Measurements from ENCODE around the gene CKAP2.
"Not testable (repeated sequence)": the region's sequence is repeated elsewhere in the genome, so short reads cannot be mapped to it uniquely, and the experiment has no call there.

Gene CKAP2

DNA sequence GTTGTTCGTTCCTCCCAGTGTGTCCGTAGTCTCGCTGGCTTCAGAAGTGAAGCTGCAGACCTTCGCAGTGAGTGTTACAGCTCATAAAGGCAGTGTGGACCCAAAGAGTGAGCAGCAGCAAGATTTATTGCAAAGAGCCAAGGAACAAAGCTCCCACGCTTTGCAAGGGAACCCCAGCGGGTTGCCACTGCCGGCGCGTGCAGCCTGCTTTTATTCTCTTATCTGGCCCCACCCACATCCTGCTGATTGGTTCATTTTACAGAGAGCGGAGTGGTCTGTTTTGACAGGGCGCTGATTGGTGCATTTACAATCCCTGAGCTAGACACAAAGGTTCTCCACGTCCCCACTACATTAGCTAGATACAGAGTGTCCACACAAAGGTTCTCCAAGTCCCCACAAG lies 47.8 kb upstream of the CKAP2 start:
- H3K14ac ChIP-seq (ENCODE audit: low read length in 2 of 2); H3K4me2 ChIP-seq (ENCODE audit: low read length, poor library complexity, severe bottlenecking); H2BK15ac ChIP-seq (ENCODE audit: low read depth, poor library complexity, severe bottlenecking); H2BK5ac ChIP-seq (ENCODE audit: low read depth, low read length, poor library complexity, severe bottlenecking); H4K8ac ChIP-seq (ENCODE audit: low read length); H3K4ac ChIP-seq (ENCODE audit: low read depth in 1 of 2, low read length in 2 of 2); H2BK12ac ChIP-seq (ENCODE audit: low read length in 2 of 2); H3K18ac ChIP-seq (ENCODE audit: low read depth in 1 of 2, low read length in 2 of 2); H3K4me1 ChIP-seq (ENCODE audit: control insufficient read depth, insufficient read depth, low read depth, low read length); H3K27ac ChIP-seq (ENCODE audit: low read length, poor library complexity, severe bottlenecking); H4K91ac ChIP-seq (ENCODE audit: low read length); H2AK5ac ChIP-seq (ENCODE audit: low read length, severe bottlenecking); H2BK120ac ChIP-seq (ENCODE audit: low read depth, low read length); H3K9me3 ChIP-seq (ENCODE audit: control insufficient read depth, low read length); H2AFZ ChIP-seq (ENCODE audit: low read depth, low read length); H3K27me3 ChIP-seq (ENCODE audit: control insufficient read depth in 1 of 2, insufficient read depth in 1 of 2, low read length in 2 of 2); H3K9ac ChIP-seq (ENCODE audit: low read length); H3K23ac ChIP-seq (ENCODE audit: low read length in 2 of 2); H3K4me3 ChIP-seq (ENCODE audit: insufficient read depth in 1 of 2, low read depth in 1 of 2, low read length in 2 of 2); DNase-seq; H3K36me3 ChIP-seq (ENCODE audit: control insufficient read depth in 1 of 2, insufficient read depth in 2 of 2, low read depth in 1 of 2, low read length in 2 of 2): not testable (repeated sequence)
- 97% methylated on average over 12 of the region's 12 CpGs for WGBS
- peaks cover 13% of the 10 kb centered on the region for H3K79me1 ChIP-seq (replicated peaks; ENCODE audit: low read length, poor library complexity, severe bottlenecking)

DNA sequence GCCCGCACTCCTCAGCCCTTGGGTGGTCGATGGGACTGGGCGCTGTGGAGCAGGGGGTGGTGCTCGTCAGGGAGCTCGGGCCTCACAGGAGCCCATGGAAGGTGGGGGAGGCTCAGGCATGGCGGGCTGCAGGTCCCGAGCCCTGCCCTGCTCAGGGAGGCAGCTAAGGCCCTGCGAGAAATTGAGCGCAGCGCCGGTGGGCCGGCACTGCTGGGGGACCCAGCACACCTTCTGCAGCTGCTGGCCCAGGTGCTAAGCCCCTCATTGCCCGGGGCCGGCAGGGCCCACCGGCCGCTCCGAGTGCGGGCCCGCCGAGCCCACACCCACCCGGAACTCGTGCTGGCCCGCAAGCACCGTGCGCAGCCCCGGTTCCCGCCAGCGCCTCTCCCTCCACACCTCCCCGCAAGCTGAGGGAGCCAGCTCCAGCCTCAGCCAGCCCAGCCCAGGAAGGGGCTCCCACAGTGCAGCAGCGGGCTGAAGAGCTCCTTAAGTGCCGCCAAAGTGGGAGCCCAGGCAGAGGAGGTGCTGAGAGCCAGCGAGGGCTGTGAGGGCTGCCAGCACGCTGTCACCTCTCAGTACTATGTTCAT lies 47.1 kb upstream of the CKAP2 start:
- H3K79me1 ChIP-seq (replicated peaks; ENCODE audit: low read length, poor library complexity, severe bottlenecking) = peaks cover 12% of the 10 kb centered on the region
- not testable (repeated sequence) for H2AK5ac ChIP-seq (ENCODE audit: low read length, severe bottlenecking); DNase-seq; H4K91ac ChIP-seq (ENCODE audit: low read length); H3K27me3 ChIP-seq (ENCODE audit: control insufficient read depth in 1 of 2, insufficient read depth in 1 of 2, low read length in 2 of 2); H3K18ac ChIP-seq (ENCODE audit: low read depth in 1 of 2, low read length in 2 of 2); H3K9ac ChIP-seq (ENCODE audit: low read length); H3K4me3 ChIP-seq (ENCODE audit: insufficient read depth in 1 of 2, low read depth in 1 of 2, low read length in 2 of 2); H2BK15ac ChIP-seq (ENCODE audit: low read depth, poor library complexity, severe bottlenecking); H3K4me2 ChIP-seq (ENCODE audit: low read length, poor library complexity, severe bottlenecking); H2BK5ac ChIP-seq (ENCODE audit: low read depth, low read length, poor library complexity, severe bottlenecking); H2AFZ ChIP-seq (ENCODE audit: low read depth, low read length); H3K23ac ChIP-seq (ENCODE audit: low read length in 2 of 2); H3K14ac ChIP-seq (ENCODE audit: low read length in 2 of 2); H3K27ac ChIP-seq (ENCODE audit: low read length, poor library complexity, severe bottlenecking); H3K9me3 ChIP-seq (ENCODE audit: control insufficient read depth, low read length); H4K8ac ChIP-seq (ENCODE audit: low read length); H2BK120ac ChIP-seq (ENCODE audit: low read depth, low read length); H3K4ac ChIP-seq (ENCODE audit: low read depth in 1 of 2, low read length in 2 of 2); H3K4me1 ChIP-seq (ENCODE audit: control insufficient read depth, insufficient read depth, low read depth, low read length); H2BK12ac ChIP-seq (ENCODE audit: low read length in 2 of 2)
- WGBS = 85% methylated on average over 28 of the region's 33 CpGs
- peaks cover 4 to 13% of the 10 kb centered on the region in 2 experiments for H3K36me3 ChIP-seq (ENCODE audit: control insufficient read depth in 1 of 2, insufficient read depth in 2 of 2, low read depth in 1 of 2, low read length in 2 of 2)

DNA sequence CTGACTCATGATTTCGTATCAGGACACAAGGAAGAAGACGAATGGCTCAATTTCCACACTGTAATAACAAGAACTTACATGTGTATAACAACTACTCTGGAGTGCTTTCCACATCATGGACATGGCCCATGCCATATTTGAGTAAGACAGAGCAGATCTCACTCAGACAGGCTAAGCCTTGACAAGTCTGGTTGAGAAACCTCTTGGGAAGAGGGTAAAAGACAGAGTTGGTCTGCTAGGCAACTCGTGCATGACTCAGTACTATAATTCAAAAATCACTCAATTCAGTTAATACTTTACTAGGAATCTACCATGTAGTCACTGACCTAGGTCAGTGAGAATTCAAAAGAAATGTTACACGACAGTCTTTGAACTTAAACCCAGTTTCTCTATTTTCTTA lies 43.6 kb upstream of the CKAP2 start:
- H4K8ac ChIP-seq (ENCODE audit: low read length) = no peak overlapping the region
- H2BK5ac ChIP-seq (ENCODE audit: low read depth, low read length, poor library complexity, severe bottlenecking) = no peak overlapping the region
- no peak overlapping the region for H2AK5ac ChIP-seq (ENCODE audit: low read length, severe bottlenecking)
- H3K18ac ChIP-seq (ENCODE audit: low read depth in 1 of 2, low read length in 2 of 2) = no peak overlapping the region
- peak overlapping the region; percentile 47 for H3K4me2 ChIP-seq (ENCODE audit: low read length, poor library complexity, severe bottlenecking)
- no peak overlapping the region for H2BK120ac ChIP-seq (ENCODE audit: low read depth, low read length)
- no peak overlapping the region for H3K4me3 ChIP-seq (ENCODE audit: insufficient read depth in 1 of 2, low read depth in 1 of 2, low read length in 2 of 2)
- peaks cover 4 to 39% of the 10 kb centered on the region in 2 experiments for H3K36me3 ChIP-seq (ENCODE audit: control insufficient read depth in 1 of 2, insufficient read depth in 2 of 2, low read depth in 1 of 2, low read length in 2 of 2)
- peaks cover 6% of the 10 kb centered on the region for H3K79me1 ChIP-seq (replicated peaks; ENCODE audit: low read length, poor library complexity, severe bottlenecking)
- H3K4me1 ChIP-seq (ENCODE audit: control insufficient read depth, insufficient read depth, low read depth, low read length) = peaks cover 10% of the 10 kb centered on the region
- no peaks in the 10 kb centered on the region for H3K9me3 ChIP-seq (ENCODE audit: control insufficient read depth, low read length)
- H2AFZ ChIP-seq (ENCODE audit: low read depth, low read length) = no peak overlapping the region
- no peak overlapping the region for H3K4ac ChIP-seq (ENCODE audit: low read depth in 1 of 2, low read length in 2 of 2)
- no peak overlapping the region for H4K91ac ChIP-seq (ENCODE audit: low read length)
- H3K23ac ChIP-seq (ENCODE audit: low read length in 2 of 2) = no peak overlapping the region
- H2BK15ac ChIP-seq (ENCODE audit: low read depth, poor library complexity, severe bottlenecking) = no peak overlapping the region
- H3K27ac ChIP-seq (ENCODE audit: low read length, poor library complexity, severe bottlenecking) = peak overlapping the region; percentile 71
- H3K9ac ChIP-seq (ENCODE audit: low read length) = peak overlapping the region; percentile 58
- 90% methylated on average over 3 of the region's 4 CpGs for WGBS
- no peak overlapping the region for H3K14ac ChIP-seq (ENCODE audit: low read length in 2 of 2)
- H3K27me3 ChIP-seq (ENCODE audit: control insufficient read depth in 1 of 2, insufficient read depth in 1 of 2, low read length in 2 of 2) = no peaks in the 10 kb centered on the region
- DNase-seq = peak; percentile 14
- no peak overlapping the region for H2BK12ac ChIP-seq (ENCODE audit: low read length in 2 of 2)

DNA sequence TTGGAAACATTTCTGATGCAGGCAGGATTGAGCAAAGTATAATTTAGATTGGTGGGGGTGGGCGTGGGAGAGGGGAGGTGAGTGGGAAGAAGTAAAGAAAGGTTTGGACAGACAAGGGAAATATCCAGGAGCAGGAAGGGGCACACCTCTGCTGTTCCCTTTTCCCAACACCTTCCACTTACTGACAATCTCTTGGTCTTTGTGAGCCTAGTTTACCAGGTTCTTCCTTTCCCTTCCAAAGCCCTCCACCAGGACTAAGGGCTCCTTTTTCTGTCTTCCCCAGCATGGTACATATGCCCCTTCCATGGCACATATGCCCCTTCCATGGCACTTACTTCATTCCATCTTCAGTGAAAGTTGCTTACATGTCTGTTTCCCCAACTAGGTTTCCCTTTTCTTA lies 43.1 kb upstream of the CKAP2 start:
- Histone ChIP-seq H3K27me3 (ENCODE audit: control insufficient read depth in 1 of 2, insufficient read depth in 1 of 2, low read length in 2 of 2) (no peaks in the 10 kb centered on the region), H2AK5ac (ENCODE audit: low read length, severe bottlenecking) (peak overlapping the region; percentile 98), H3K4ac (ENCODE audit: low read depth in 1 of 2, low read length in 2 of 2) (no peak overlapping the region), H3K4me2 (ENCODE audit: low read length, poor library complexity, severe bottlenecking) (no peak overlapping the region), H2BK12ac (ENCODE audit: low read length in 2 of 2) (no peak overlapping the region), H4K8ac (ENCODE audit: low read length) (no peak overlapping the region), H3K9me3 (ENCODE audit: control insufficient read depth, low read length) (no peaks in the 10 kb centered on the region), H3K4me1 (ENCODE audit: control insufficient read depth, insufficient read depth, low read depth, low read length) (peaks cover 10% of the 10 kb centered on the region), H2BK15ac (ENCODE audit: low read depth, poor library complexity, severe bottlenecking) (no peak overlapping the region), H3K79me1 (replicated peaks; ENCODE audit: low read length, poor library complexity, severe bottlenecking) (peaks cover 6% of the 10 kb centered on the region), H3K36me3 (ENCODE audit: control insufficient read depth in 1 of 2, insufficient read depth in 2 of 2, low read depth in 1 of 2, low read length in 2 of 2) (peaks cover 4 to 44% of the 10 kb centered on the region in 2 experiments), H3K9ac (ENCODE audit: low read length) (peak overlapping the region; percentile 58), H2BK5ac (ENCODE audit: low read depth, low read length, poor library complexity, severe bottlenecking) (peak overlapping the region; percentile 78), H4K91ac (ENCODE audit: low read length) (no peak overlapping the region), H3K4me3 (ENCODE audit: insufficient read depth in 1 of 2, low read depth in 1 of 2, low read length in 2 of 2) (no peak overlapping the region), H2AFZ (ENCODE audit: low read depth, low read length) (no peak overlapping the region), H2BK120ac (ENCODE audit: low read depth, low read length) (peak overlapping the region; percentile 49), H3K27ac (ENCODE audit: low read length, poor library complexity, severe bottlenecking) (peak overlapping the region; percentile 93), H3K18ac (ENCODE audit: low read depth in 1 of 2, low read length in 2 of 2) (peak overlapping the region in 1 of 2 experiments; percentile 7), H3K23ac (ENCODE audit: low read length in 2 of 2) (no peak overlapping the region), H3K14ac (ENCODE audit: low read length in 2 of 2) (no peak overlapping the region)
- no peak for DNase-seq
- 88% methylated on average over 1 of the region's 1 CpG for WGBS
